Stimulated activated CD4-positive, alpha-beta T cell treated with anti-CD3 and anti-CD28 coated beads, Interleukin-15, amount 100 ng/mL, for 1 hour (primary cell): ENCODE data around the gene SCN5A.

Source experiments
- DNase-seq, 2 donors: peaks; one replicate each; pipeline ENCODE4 v3.0.0-alpha.2; 2020; ENCODE audit warnings: low read depth in 1 of 2, low spot score in 1 of 2

Gene SCN5A

GRCh38 chr3:38562467-38562925, 87.0 kb downstream of the SCN5A start:
- DNase-seq = no peak

GRCh38 chr3:38561746-38562466, 87.6 kb downstream of the SCN5A start:
- no peak for DNase-seq

GRCh38 chr3:38560996-38561717, 88.3 kb downstream of the SCN5A start:
- no peak for DNase-seq

GRCh38 chr3:38560284-38560683, 89.2 kb downstream of the SCN5A start:
- DNase-seq = no peak

- DNase-seq = no peak
Measured at GRCh38 chr3:38558864-38559263, 90.6 kb downstream of the SCN5A start.

- no peak for DNase-seq
Measured at GRCh38 chr3:38556640-38557358, 92.7 kb downstream of the SCN5A start.

GRCh38 chr3:38555926-38556325, 93.6 kb downstream of the SCN5A start:
- no peak for DNase-seq

GRCh38 chr3:38555149-38555840, 94.2 kb downstream of the SCN5A start:
- DNase-seq = no peak

- no peak for DNase-seq
Measured at GRCh38 chr3:38554127-38554827, 95.2 kb downstream of the SCN5A start.

GRCh38 chr3:38553071-38553470, 96.4 kb downstream of the SCN5A start:
- no peak for DNase-seq

- DNase-seq = no peak
Measured at GRCh38 chr3:38552364-38552763, 97.1 kb downstream of the SCN5A start.

- no peak for DNase-seq
Measured at GRCh38 chr3:38551026-38551832, 98.3 kb downstream of the SCN5A start.

- no peak for DNase-seq
Measured at GRCh38 chr3:38549957-38550840, 99.3 kb downstream of the SCN5A start.

GRCh38 chr3:38549486-38549885, 100.0 kb downstream of the SCN5A start:
- no peak for DNase-seq

GRCh38 chr3:38549082-38549481, 100.4 kb downstream of the SCN5A start:
- no peak for DNase-seq

GRCh38 chr3:38548154-38548931, 101.1 kb downstream of the SCN5A start:
- DNase-seq = no peak

GRCh38 chr3:38545983-38546382, 103.5 kb downstream of the SCN5A start:
- DNase-seq = no peak

- DNase-seq = no peak
Measured at GRCh38 chr3:38545550-38545949, 103.9 kb downstream of the SCN5A start.
